Measurements from ENCODE around the gene MYH15. TPM values are rescaled to one million over a fixed set of nuclear protein-coding genes. Genes with fewer than 3 reads are reported as not detected.
A peak's percentile ranks its signal among the peaks of the same experiment; 100 is the strongest.

Gene MYH15
- total RNA-seq, 1 experiment from 2014 or later: 0.12 TPM

- DNase-seq (ENCODE audit: extremely low read depth, low read depth): no peak
Measured at GRCh38 chr3:108428586-108428985, 81.8 kb downstream of the MYH15 start.

GRCh38 chr3:108420926-108421325 lies 89.5 kb downstream of the MYH15 start:
- no peak for DNase-seq (ENCODE audit: extremely low read depth, low read depth)

GRCh38 chr3:108416111-108416869 lies 94.1 kb downstream of the MYH15 start:
- DNase-seq (ENCODE audit: extremely low read depth, low read depth): no peak

GRCh38 chr3:108415661-108416060 lies 94.7 kb downstream of the MYH15 start:
- DNase-seq (ENCODE audit: extremely low read depth, low read depth): no peak

- no peak for DNase-seq (ENCODE audit: extremely low read depth, low read depth)
Measured at GRCh38 chr3:108414007-108414406, 96.4 kb downstream of the MYH15 start.

- no peak for DNase-seq (ENCODE audit: extremely low read depth, low read depth)
Measured at GRCh38 chr3:108412121-108412750, 98.2 kb downstream of the MYH15 start.

- no peak for DNase-seq (ENCODE audit: extremely low read depth, low read depth)
Measured at GRCh38 chr3:108410531-108410984, 99.8 kb downstream of the MYH15 start.

GRCh38 chr3:108409800-108410178 lies 100.6 kb downstream of the MYH15 start:
- DNase-seq (ENCODE audit: extremely low read depth, low read depth): no peak

- no peak for DNase-seq (ENCODE audit: extremely low read depth, low read depth)
Measured at GRCh38 chr3:108408883-108409799, 101.3 kb downstream of the MYH15 start.

- DNase-seq (ENCODE audit: extremely low read depth, low read depth): no peak
Measured at GRCh38 chr3:108407886-108408285, 102.5 kb downstream of the MYH15 start.

- peak; percentile 68 for DNase-seq (ENCODE audit: extremely low read depth, low read depth)
Measured at GRCh38 chr3:108406661-108407206, 103.7 kb downstream of the MYH15 start.

GRCh38 chr3:108406063-108406660 lies 104.2 kb downstream of the MYH15 start:
- DNase-seq (ENCODE audit: extremely low read depth, low read depth): no peak

GRCh38 chr3:108404368-108404767 lies 106.0 kb downstream of the MYH15 start:
- no peak for DNase-seq (ENCODE audit: extremely low read depth, low read depth)

- DNase-seq (ENCODE audit: extremely low read depth, low read depth): no peak
Measured at GRCh38 chr3:108403686-108404345, 106.6 kb downstream of the MYH15 start.

- no peak for DNase-seq (ENCODE audit: extremely low read depth, low read depth)
Measured at GRCh38 chr3:108403198-108403597, 107.2 kb downstream of the MYH15 start.

- no peak for DNase-seq (ENCODE audit: extremely low read depth, low read depth)
Measured at GRCh38 chr3:108401836-108402235, 108.6 kb downstream of the MYH15 start.

GRCh38 chr3:108398510-108398909 lies 111.9 kb downstream of the MYH15 start:
- no peak for DNase-seq (ENCODE audit: extremely low read depth, low read depth)

- DNase-seq (ENCODE audit: extremely low read depth, low read depth): no peak
Measured at GRCh38 chr3:108396336-108396735, 114.1 kb downstream of the MYH15 start.

GRCh38 chr3:108394563-108394962 lies 115.8 kb downstream of the MYH15 start:
- no peak for DNase-seq (ENCODE audit: extremely low read depth, low read depth)

GRCh38 chr3:108394016-108394415 lies 116.4 kb downstream of the MYH15 start:
- DNase-seq (ENCODE audit: extremely low read depth, low read depth): no peak

Data from NCI-H460 (cell line).